PC-9 (cell line): Measurements from ENCODE around the gene CPHXL. TPM values are rescaled to one million over a fixed set of nuclear protein-coding genes. Genes with fewer than 3 reads are reported as not detected.
A peak's percentile ranks its signal among the peaks of the same experiment; 100 is the strongest.

Experiments used
- BruUV-seq: library from RNA; stranded (reverse); fragments of 400-500 nt; replicated peaks from 2 replicates; lab custom pipeline; 2021; lab: Mats Ljungman, UMichigan
- CTCF ChIA-PET: fragments of 300-600 bp; sonication (Branson Sonifier 250); formaldehyde crosslinking; loops from one replicate; lab custom pipeline; 2022; ENCODE audit warnings: antibody characterized with exemption; lab: Charles Lee
- POLR2A ChIA-PET: fragments of 300-600 bp; sonication (Branson Sonifier 250); formaldehyde crosslinking; loops from one replicate; lab custom pipeline; 2022; ENCODE audit warnings: antibody characterized with exemption; ENCODE audit not compliant: unreplicated experiment; lab: Charles Lee
- DNase-seq, 2 experiments: peaks; one replicate each; pipeline versions ENCODE4 v3.0.0 to v3.0.0-alpha.2; 2015 to 2022; ENCODE audit warnings: mixed read lengths in 1 of 2
- H2AFZ ChIP-seq: fragments of 200-600 bp; sonication (generic); 2 replicates; pipeline ENCODE4 v1.8.1; 2017; ENCODE audit warnings: antibody characterized with exemption
- H3F3A ChIP-seq: fragments of 200-600 bp; sonication (generic); 2 replicates; pipeline ENCODE4 v1.8.1; 2017; ENCODE audit warnings: antibody characterized with exemption, mild to moderate bottlenecking, low read depth; ENCODE audit not compliant: insufficient read depth
- H3K27ac ChIP-seq: fragments of 200-600 bp; sonication (generic); 2 replicates; pipeline ENCODE4 v1.6.1; 2016; ENCODE audit warnings: mixed run types
- H3K27me3 ChIP-seq: fragments of 200-600 bp; sonication (generic); 2 replicates; pipeline ENCODE4 v1.6.1; 2016; ENCODE audit warnings: low read depth, mixed run types; ENCODE audit not compliant: insufficient read depth
- H3K36me3 ChIP-seq: fragments of 200-600 bp; sonication (generic); 2 replicates; pipeline ENCODE4 v1.6.1; 2016; ENCODE audit warnings: low read depth, mixed run types
- H3K4me1 ChIP-seq: fragments of 200-600 bp; sonication (generic); replicated peaks from 2 replicates; pipeline ENCODE4 v1.6.1; 2016; ENCODE audit warnings: mixed run types; ENCODE audit not compliant: insufficient read depth
- H3K4me2 ChIP-seq: fragments of 200-600 bp; sonication (generic); 2 replicates; pipeline ENCODE4 v1.6.1; 2017; ENCODE audit warnings: mixed run types
- H3K4me3 ChIP-seq: fragments of 200-600 bp; sonication (generic); 2 replicates; pipeline ENCODE4 v1.6.1; 2016; ENCODE audit warnings: mixed run types
- H3K79me2 ChIP-seq: fragments of 200-600 bp; sonication (generic); 2 replicates; pipeline ENCODE4 v1.6.1; 2017; ENCODE audit warnings: low read depth, mixed run types
- H3K9me2 ChIP-seq: fragments of 200-600 bp; sonication (generic); 2 replicates; pipeline ENCODE4 v1.8.1; 2017; ENCODE audit warnings: mild to moderate bottlenecking; ENCODE audit not compliant: insufficient read depth
- H3K9me3 ChIP-seq: fragments of 200-600 bp; sonication (generic); 2 replicates; pipeline ENCODE4 v1.8.1; 2016; ENCODE audit warnings: low read depth; ENCODE audit not compliant: insufficient read depth
- H4K20me1 ChIP-seq: fragments of 200-600 bp; sonication (generic); 2 replicates; pipeline ENCODE4 v1.8.1; 2017; ENCODE audit not compliant: insufficient read depth
- CTCF ChIP-seq: fragments of 200-600 bp; sonication (generic); conservative IDR thresholded peaks from 2 replicates; pipeline ENCODE4 v1.6.1; 2017; ENCODE audit warnings: mixed run types, antibody characterized with exemption, mild to moderate bottlenecking, moderate library complexity
- EZH2 ChIP-seq: fragments of 200-600 bp; sonication (generic); IDR thresholded peaks from 2 replicates; pipeline ENCODE4 v1.8.0; 2017; ENCODE audit warnings: antibody characterized with exemption, low read depth
- intact Hi-C: fragments of 100-400 bp; cut with micrococcal nuclease; formaldehyde crosslinking; loops from one replicate; pipeline ENCODE4 v1.10.0; 2022; ENCODE audit not compliant: unreplicated experiment
- total RNA-seq: library from RNA; stranded (reverse); gene quantifications from 2 replicates; pipeline ENCODE4 v1.2.3, GENCODE V29; 2021

The CPHXL gene
- total RNA-seq, 1 experiment from 2014 or later: not detected

GRCh38 chr16:75764154-75764768, 38.0 kb upstream of the CPHXL start:
- no peaks in the 10 kb centered on the region for H3K4me1 ChIP-seq
- intact Hi-C loops: loop anchor here (1.0 to 5.0 kb wide), 4 partner anchors 112 to 565 kb away; no protein-coding TSS in a partner anchor
- TF ChIP-seq CTCF (peak; percentile 77), EZH2 (no peak)
- CTCF ChIA-PET: interaction anchor here (1.1 kb wide), 1 partner anchor 247 kb away, joined by 3 read pairs; no protein-coding TSS in a partner anchor
- H3K4me2 ChIP-seq: no peak overlapping the region
- H3K4me3 ChIP-seq: no peak overlapping the region
- DNase-seq: peak; percentile 36 to 41
- H3K79me2 ChIP-seq: no peaks in the 10 kb centered on the region
- H2AFZ ChIP-seq: no peak overlapping the region
- no peaks in the 10 kb centered on the region for H3F3A ChIP-seq
- H3K9me2 ChIP-seq: no peaks in the 10 kb centered on the region
- POLR2A ChIA-PET: no interaction called here
- H3K27ac ChIP-seq: no peak overlapping the region
- no peaks in the 10 kb centered on the region for H4K20me1 ChIP-seq
- no peaks in the 10 kb centered on the region for H3K36me3 ChIP-seq
- no peaks in the 10 kb centered on the region for H3K9me3 ChIP-seq
- no peaks in the 10 kb centered on the region for H3K27me3 ChIP-seq
- no TSS peak for BruUV-seq

- Histone ChIP-seq H3K4me1 (no peaks in the 10 kb centered on the region), H3K36me3 (no peaks in the 10 kb centered on the region), H4K20me1 (no peaks in the 10 kb centered on the region), H3K27ac (no peak overlapping the region), H3K4me2 (no peak overlapping the region), H3F3A (no peaks in the 10 kb centered on the region), H3K9me2 (no peaks in the 10 kb centered on the region), H3K9me3 (no peaks in the 10 kb centered on the region), H3K27me3 (no peaks in the 10 kb centered on the region), H3K79me2 (no peaks in the 10 kb centered on the region), H2AFZ (no peak overlapping the region), H3K4me3 (no peak overlapping the region)
- intact Hi-C loops: loop anchor here (5.0 kb wide), 3 partner anchors 111 to 376 kb away; no protein-coding TSS in a partner anchor
- no peak for DNase-seq
- BruUV-seq: no TSS peak
- TF ChIP-seq EZH2 (no peak), CTCF (no peak)
- POLR2A ChIA-PET: no interaction called here
- CTCF ChIA-PET: interaction anchor here (1.1 kb wide), 1 partner anchor 246 kb away, joined by 3 read pairs; no protein-coding TSS in a partner anchor
Measured at GRCh38 chr16:75763204-75763603, 36.9 kb upstream of the CPHXL start.

GRCh38 chr16:75762746-75763145, 36.5 kb upstream of the CPHXL start:
- no peak for DNase-seq
- H3K27ac ChIP-seq: no peak overlapping the region
- no peak overlapping the region for H3K4me2 ChIP-seq
- H3K4me1 ChIP-seq: no peaks in the 10 kb centered on the region
- no peak for TF ChIP-seq EZH2
- no peak for TF ChIP-seq CTCF
- H2AFZ ChIP-seq: no peak overlapping the region
- H3K9me3 ChIP-seq: no peaks in the 10 kb centered on the region
- no peaks in the 10 kb centered on the region for H3K9me2 ChIP-seq
- no peaks in the 10 kb centered on the region for H3K79me2 ChIP-seq
- ChIA-PET CTCF (no interaction called here), POLR2A (no interaction called here)
- BruUV-seq: no TSS peak
- no peaks in the 10 kb centered on the region for H3F3A ChIP-seq
- no peaks in the 10 kb centered on the region for H3K27me3 ChIP-seq
- intact Hi-C loops: loop anchor here (5.0 kb wide), 3 partner anchors 110 to 375 kb away; no protein-coding TSS in a partner anchor
- H3K36me3 ChIP-seq: no peaks in the 10 kb centered on the region
- H3K4me3 ChIP-seq: no peak overlapping the region
- H4K20me1 ChIP-seq: no peaks in the 10 kb centered on the region
